H4 (cell line): ENCODE results near the gene EIF4EBP3. TPM values are rescaled to one million over a fixed set of nuclear protein-coding genes. Genes with fewer than 3 reads are reported as not detected.
"Not testable (repeated sequence)": the region's sequence is repeated elsewhere in the genome, so short reads cannot be mapped to it uniquely, and the experiment has no call there.

ENCODE experiments used
- DNase-seq: peaks from one replicate; pipeline ENCODE4 v3.0.0-alpha.2; 2015; ENCODE audit warnings: low spot score
- total RNA-seq: library from RNA; depleted of rRNA; stranded (reverse); fragments of >200 nt; shearing (Covaris generic); gene quantifications from 2 replicates; pipeline ENCODE4 v1.2.3, GENCODE V29; 2014; rRNA removed

The EIF4EBP3 gene
- total RNA-seq, 1 experiment from 2014 or later = not detected

DNA sequence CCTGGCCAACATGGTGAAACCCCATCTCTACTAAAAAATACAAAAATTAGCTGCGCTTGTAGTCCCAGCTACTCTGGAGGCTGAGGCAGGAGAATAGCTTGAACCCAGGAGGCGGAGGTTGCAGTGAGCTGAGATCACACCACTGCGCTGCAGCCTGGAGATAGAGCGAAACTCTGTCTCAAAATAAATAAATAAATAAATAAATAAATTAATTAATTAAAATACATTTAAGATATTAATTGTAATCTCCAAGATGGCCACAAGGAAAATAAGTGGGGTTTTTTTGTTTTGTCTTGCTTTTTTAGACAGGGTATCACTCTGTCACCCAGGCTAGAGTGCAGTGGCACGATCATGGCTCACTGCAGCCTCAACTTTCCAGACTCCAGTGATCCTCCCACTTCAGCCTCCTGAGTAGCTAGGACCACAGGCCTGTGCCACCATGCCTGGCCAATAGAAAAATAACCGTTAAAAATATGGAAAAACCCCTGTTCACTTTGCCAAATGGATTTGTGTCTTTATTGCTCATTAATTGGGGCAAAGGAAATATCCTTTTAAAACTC lies 31.8 kb downstream of the EIF4EBP3 start:
- not testable (repeated sequence) for DNase-seq

- no peak for DNase-seq
These were observed 40.0 kb downstream of the EIF4EBP3 start for GRCh38 chr5:140587495-140587894.

DNA sequence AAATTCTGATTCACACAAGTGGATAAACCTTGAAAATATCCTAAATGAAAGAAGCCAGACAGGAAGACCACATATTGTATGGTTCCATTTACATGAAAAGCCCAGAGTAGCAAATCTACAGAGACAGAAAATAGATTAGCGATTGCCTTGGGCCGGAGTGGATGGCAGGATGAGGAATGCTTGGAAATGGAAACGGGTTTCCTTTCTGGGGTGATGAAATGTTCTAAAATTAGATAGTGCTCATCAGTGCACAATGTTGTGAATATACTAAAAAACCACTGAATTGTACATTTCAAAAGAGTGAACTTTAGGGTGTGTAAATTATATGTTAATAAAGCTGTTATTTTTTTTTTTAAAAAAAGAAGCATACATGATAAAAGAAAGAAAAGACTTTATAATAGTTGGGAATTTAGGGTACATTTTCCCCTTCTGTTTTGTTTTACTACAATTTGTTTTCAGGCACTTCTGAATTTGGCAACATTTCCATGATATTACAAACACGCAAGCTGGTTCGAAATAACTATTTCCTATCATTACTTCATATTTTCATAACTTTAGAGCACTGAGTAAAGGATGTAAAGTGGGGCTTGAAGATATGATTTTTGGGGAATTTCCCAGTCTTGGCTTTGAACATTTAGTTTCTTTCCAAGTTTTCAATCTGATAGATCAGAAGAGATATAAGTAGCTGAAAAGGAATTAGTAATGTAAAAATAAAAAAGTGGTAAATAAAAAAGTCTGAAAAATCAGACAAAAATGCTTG lies 41.0 kb downstream of the EIF4EBP3 start:
- no peak for DNase-seq

GRCh38 chr5:140590861-140591260 lies 43.4 kb downstream of the EIF4EBP3 start:
- no peak for DNase-seq

DNA sequence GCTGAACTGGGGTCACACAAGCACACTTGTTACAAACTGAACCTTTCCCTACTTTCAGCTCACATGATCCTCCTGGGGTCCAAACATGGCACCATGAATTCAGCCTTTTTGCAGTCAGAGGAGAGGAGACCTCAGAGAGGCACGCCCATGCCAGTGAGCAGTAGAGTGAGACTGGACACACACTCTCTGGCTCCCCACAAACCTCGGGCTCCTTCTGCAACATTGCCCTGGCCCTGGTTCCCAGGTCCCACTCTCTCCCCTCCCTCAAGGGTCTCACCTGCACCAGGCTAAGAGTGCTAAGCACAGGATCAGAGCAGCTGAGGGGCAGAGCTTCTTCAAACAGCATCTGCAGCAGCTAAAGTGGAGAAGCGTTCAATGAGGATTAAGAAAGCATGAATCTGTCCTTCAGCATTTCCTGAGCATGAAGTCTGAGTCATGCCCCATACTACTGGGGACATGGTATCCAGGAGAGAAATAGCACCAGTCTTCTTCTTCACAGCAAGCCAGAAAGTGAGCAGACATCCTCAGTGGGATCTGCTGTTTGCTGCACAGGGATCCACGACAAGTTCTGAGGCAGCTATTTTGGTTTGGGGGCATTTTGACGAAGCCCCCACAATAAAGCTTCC lies 44.4 kb downstream of the EIF4EBP3 start:
- DNase-seq = no peak

DNA sequence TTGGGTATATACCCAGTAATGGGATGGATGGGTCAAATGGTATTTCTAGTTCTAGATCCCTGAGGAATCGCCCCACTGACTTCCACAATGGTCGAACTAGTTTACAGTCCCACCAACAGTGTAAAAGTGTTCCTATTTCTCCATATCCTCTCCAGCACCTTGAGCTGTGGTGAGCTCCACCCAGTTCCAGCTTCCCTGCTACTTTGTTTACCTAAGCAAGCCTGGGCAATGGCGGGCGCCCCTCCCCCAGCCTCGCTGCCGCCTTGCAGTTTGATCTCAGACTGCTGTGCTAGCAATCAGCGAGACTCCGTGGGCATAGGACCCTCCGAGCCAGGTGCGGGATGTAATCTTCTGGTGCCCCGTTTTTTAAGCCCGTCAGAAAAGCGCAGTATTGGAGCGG lies 45.6 kb downstream of the EIF4EBP3 start:
- DNase-seq = not testable (repeated sequence)

DNA sequence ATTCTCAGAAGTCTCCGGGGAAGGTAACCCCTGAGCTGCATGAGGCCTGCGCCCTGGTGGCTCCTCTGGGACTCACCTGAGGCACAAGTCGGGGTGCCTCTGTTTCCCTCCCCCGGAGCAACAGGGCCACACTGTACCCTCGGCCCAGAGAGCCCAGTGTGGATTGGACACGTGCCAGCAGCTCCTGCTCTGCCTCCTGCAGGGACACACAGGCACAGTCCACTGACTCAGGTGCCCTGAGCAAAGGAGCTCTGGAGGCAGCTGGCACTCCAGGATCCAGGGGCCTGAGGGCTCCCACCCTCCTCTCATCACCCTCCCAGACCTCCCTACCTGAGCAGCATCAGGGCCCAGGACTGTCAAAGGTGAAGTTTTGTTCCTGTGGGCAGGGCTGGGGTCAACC lies 46.7 kb downstream of the EIF4EBP3 start:
- DNase-seq = no peak

- DNase-seq = no peak
These were observed 48.3 kb downstream of the EIF4EBP3 start for GRCh38 chr5:140595538-140596300.

GRCh38 chr5:140596321-140596741 lies 48.9 kb downstream of the EIF4EBP3 start:
- DNase-seq = no peak

DNA sequence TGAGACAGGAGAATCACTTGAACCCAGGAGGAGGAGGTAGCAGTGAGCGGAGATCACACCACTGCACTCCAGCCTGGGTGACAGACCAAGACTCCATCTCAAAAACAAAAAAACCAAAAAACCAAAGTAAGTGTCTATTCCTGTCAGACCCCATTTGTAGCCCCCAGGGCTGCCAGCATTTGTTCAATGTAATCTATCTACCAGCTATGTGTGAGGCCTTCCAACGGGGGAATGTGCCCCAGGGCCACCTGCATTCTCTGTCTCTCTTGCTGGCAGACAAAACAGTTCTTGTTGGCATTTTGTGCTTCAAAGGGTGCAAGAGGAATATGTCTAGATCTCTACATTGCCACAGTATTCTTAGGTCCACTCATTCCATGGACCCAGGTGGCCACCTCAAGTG lies 51.4 kb downstream of the EIF4EBP3 start:
- DNase-seq = no peak

Other genes starting within 250 kb of the EIF4EBP3 start
- gene PFDN1, start 244.6 kb upstream of the EIF4EBP3 start, total RNA-seq = 58.8 and 77.4 TPM in 2 replicates
- 1.3 and 1.9 TPM in 2 replicates for gene HBEGF, start 201.1 kb upstream of the EIF4EBP3 start, total RNA-seq
- not detected in 2 replicates for gene SLC4A9, start 187.5 kb upstream of the EIF4EBP3 start, total RNA-seq
- gene ANKHD1, start 145.8 kb upstream of the EIF4EBP3 start, total RNA-seq = 29.7 and 35.5 TPM in 2 replicates
- 64.6 and 72.6 TPM in 2 replicates for gene SRA1, start 9.8 kb downstream of the EIF4EBP3 start, total RNA-seq
- 2.8 and 9.3 TPM in 2 replicates for gene APBB3, start 16.9 kb downstream of the EIF4EBP3 start, total RNA-seq
- gene SLC35A4, start 17.2 kb downstream of the EIF4EBP3 start, total RNA-seq = 22.2 and 39.9 TPM in 2 replicates
- not detected in 2 replicates for gene CD14, start 85.5 kb downstream of the EIF4EBP3 start, total RNA-seq
- gene TMCO6, start 91.8 kb downstream of the EIF4EBP3 start, total RNA-seq = 9.6 and 15.9 TPM in 2 replicates
- gene NDUFA2, start 100.0 kb downstream of the EIF4EBP3 start, total RNA-seq = 65.7 and 99.6 TPM in 2 replicates
- gene IK, start 100.2 kb downstream of the EIF4EBP3 start, total RNA-seq = 72.9 and 98.1 TPM in 2 replicates
- 13.7 and 15.2 TPM in 2 replicates for gene WDR55, start 117.2 kb downstream of the EIF4EBP3 start, total RNA-seq
- 0.37 TPM in 1 of 2 replicates, not detected in the other for gene DND1, start 125.9 kb downstream of the EIF4EBP3 start, total RNA-seq
- 52.1 and 53.6 TPM in 2 replicates for gene HARS1, start 143.7 kb downstream of the EIF4EBP3 start, total RNA-seq
- 49.2 and 52.6 TPM in 2 replicates for gene HARS2, start 143.8 kb downstream of the EIF4EBP3 start, total RNA-seq
- 73.5 and 95.8 TPM in 2 replicates for gene ZMAT2, start 152.8 kb downstream of the EIF4EBP3 start, total RNA-seq
- 0.45 and 0.56 TPM in 2 replicates for gene PCDHA1, start 238.5 kb downstream of the EIF4EBP3 start, total RNA-seq
- 0.72 and 0.82 TPM in 2 replicates for gene PCDHA2, start 247.2 kb downstream of the EIF4EBP3 start, total RNA-seq